Stimulated activated CD8-positive, alpha-beta memory T cell treated with anti-CD3 and anti-CD28 coated beads, Interleukin-15, amount 100 ng/mL, for 24 hours (primary cell): ENCODE data around the gene PHTF1.

ENCODE experiments used
- DNase-seq: peaks from one replicate; pipeline ENCODE4 v3.0.0-alpha.2; 2020; ENCODE audit warnings: low read depth

Gene PHTF1

DNA sequence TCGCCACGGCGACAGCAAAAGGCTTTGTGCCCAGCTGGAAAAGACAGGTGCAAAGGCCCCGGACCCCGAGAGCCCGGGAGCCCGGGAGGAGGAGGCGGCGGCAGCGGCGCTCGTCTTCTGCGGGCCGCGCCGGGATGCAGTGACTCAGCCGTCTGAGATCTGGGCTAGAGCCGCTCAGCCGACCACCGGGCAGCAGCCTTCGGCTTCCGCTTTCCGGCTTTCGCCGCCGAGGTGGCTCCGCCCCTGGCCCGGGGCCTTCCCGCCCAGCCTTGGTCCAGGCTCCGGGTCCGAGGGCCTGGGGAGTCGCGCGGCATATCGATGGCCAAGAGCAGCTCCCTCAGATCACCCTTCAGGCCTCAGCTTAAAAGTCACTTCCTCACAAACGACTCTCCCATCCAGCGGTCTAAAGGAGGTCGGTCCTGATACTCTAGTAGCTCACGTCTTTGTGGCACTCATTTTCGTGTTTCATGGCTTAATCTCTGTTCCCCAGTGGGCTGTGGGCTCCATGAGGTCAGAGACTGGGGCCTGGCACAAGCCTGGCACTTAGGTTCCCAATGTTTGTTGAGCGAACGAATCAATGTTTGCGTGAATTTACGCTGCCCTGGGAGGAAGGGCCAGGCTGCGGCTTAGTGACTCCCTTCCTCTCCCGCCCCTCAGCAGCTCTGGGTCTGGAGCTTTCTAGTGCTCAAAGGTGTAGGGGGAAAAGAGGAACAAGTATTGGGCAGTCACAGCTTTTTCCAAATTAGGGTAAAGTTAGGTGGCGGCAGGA is at the start of gene PHTF1:
Gene PHTF1 (minus strand): TSS at position 154 of the 769 bp plus-strand sequence. CDS start 783 bp downstream, outside the sequence.
- DNase-seq: peak; percentile 28

GRCh38 chr1:113808450-113809195 is 49.3 kb upstream of the PHTF1 start:
- no peak for DNase-seq

DNA sequence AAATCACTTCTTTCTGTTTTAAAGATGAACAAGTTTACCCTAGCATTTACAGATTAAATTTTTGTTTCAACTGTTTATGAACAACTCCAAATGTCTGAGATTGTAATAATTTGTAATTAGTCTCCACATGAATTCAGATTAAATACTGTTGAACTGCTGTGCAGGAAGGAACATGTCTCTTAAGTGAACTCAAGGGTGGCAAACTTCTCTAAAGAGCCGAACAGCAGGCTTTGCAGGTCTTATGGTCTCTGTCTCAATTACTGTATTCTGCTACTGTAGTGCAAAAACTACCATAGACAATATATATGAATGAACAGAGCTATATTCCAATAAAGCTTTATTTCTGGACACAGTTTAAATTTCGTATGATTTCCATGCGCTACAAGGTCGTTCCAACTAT is 46.4 kb upstream of the PHTF1 start:
- no peak for DNase-seq

GRCh38 chr1:113805256-113805531 is 45.9 kb upstream of the PHTF1 start:
- no peak for DNase-seq

DNA sequence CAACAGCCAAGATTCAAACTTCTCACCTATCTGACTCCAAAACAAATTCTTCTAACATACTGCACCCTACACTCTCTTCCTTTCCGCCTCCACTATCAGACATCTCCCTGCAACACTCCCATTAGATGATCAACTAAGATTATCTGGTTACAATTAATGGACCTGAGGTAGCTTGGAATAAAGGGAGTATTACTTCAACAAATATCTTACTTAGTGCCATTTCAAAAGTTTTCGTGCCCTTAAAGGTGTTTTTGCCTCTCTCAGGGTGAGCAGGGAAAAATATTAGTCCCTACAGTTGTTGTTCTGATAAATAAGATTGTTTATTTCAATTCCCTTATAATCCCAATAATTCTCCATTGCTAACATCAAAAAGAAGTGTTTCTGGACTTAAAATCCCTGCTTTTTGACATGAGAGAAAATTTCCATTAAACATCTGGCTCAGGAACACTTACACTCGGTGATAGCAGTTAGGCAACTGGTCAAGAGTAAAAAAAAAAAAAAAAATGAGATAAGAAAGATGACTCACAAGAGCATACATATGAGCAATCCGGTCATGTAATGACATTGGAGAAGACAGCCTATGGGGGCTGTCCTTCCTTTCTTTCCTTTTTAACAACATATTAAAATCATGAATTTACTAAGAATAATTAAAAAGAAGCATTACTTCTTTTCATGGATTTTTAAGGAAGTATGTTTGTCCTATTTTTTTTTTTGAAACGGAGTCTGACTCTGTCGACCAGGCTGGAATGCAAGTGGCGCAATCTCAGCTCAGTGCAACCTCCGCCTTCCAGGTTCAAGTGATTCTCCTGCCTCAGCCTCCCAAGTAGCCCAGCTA is 45.4 kb upstream of the PHTF1 start:
- no peak for DNase-seq

- no peak for DNase-seq
These were observed 43.2 kb upstream of the PHTF1 start for GRCh38 chr1:113802367-113803007.

DNA sequence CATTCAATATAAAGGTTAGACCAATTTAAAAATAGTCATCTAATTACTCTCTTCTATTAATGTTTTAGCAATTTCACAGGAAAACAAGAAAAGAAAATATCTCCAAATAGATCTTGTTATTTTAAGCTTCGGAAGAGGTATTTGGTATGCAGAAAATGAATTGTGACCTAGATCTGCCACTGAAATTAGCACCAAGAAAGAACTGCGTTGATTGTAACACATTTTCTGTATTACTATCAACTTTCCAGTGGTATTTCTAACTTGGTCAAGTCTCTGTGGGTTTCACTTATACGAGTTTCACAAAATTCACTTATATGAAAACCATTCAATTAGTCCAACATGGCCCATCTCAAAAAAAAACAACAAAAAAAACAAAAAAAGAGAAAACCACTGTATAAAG is 41.2 kb upstream of the PHTF1 start:
- DNase-seq: no peak

GRCh38 chr1:113797472-113797871 is 38.2 kb upstream of the PHTF1 start:
- DNase-seq: no peak

DNA sequence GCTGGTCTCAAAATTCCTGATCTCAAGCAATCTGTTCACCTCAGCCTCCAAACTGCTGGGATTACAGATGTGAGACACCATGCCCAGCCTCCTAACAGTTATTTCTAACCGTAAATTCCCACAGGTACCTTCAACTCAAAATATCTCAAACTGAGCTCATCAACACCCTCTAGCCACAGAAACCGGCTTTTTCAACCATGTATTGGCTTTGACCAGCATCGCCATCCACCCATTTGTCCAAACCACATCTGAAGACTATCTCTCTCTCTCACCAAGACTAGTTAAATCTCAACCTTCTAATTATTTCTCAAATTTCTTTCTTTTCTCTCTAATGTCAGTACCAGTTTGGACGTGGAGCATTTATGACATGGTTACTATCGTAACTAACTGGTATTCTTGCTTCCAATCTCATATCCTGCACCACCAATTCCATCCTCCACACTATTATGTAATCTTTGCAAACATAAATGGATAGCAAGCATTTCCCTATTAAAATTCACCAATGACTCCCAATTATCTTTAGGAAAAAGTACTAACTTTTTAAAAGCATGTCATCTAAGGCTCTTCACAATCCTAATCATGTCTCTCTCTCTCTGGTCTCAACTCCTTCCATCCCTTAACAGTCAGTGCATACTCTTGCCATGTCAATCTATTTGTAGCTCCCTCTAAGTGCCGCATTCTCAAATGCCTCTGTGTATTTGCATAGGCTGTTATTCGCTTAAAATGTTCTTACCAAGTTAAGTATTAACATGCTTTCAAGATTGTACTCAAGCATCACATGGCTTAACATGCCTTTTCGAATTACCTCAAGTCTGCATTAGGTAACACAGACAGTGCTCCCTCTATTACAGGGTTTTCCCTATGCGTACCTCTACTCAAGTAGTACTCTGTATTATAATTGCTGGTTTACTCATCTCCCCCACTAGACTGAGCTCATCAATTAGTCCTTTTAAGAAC is 34.9 kb upstream of the PHTF1 start:
- DNase-seq: no peak

DNA sequence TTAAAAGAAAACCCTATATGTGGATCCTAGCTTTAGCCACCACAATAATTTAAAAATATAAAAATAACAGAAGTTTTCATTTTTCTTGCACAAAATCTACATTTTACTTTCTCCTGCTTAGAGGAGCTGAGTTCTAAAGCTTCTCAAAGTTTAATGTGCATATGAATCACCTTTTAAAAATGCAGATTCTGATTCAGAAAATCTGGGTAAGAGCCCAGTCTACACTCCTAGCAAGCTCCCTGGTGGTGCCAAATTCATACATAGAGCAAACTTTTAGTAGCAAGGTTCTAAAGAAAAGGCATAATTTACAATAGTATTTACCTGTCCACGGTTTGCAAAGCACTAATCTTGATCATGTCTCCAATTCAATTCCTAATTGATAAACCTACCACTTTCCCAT is 33.7 kb upstream of the PHTF1 start:
- no peak for DNase-seq

- DNase-seq: no peak
These were observed 33.2 kb upstream of the PHTF1 start for GRCh38 chr1:113792471-113792870.

- DNase-seq: no peak
These were observed 29.5 kb upstream of the PHTF1 start for GRCh38 chr1:113788802-113789201.

GRCh38 chr1:113787663-113788062 is 28.4 kb upstream of the PHTF1 start:
- DNase-seq: no peak

GRCh38 chr1:113786069-113786468 is 26.8 kb upstream of the PHTF1 start:
- no peak for DNase-seq

DNA sequence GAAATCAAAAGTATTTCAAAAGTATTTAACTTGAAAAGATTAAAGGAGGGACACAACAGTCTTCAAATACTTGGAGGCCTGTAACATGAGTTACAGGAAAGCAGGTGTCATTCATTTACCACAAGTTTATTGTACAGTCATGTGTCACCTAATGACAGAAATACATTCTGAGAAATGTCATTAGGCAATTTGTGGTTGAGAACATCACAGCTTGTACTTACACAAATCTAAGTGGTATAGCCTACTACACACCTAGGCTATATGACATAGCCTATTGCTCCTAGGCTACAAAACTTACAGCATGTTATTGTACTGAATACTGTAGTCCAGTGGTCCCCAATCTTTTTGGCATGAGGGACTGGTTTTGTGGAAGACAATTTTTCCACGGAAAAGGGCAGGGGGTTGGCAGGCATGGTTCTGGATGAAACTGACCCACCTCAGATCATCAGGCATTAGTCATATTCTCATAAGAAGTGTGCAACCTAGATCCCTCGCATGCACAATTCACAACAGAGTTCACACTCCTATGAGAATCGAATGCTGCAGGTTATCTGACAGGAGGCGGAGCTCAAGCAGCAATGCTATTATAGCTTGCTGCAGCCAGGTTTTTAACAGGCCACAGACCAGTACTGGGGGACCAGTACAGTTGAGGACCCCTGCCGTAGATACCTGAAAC is 25.0 kb upstream of the PHTF1 start:
- DNase-seq: no peak

DNA sequence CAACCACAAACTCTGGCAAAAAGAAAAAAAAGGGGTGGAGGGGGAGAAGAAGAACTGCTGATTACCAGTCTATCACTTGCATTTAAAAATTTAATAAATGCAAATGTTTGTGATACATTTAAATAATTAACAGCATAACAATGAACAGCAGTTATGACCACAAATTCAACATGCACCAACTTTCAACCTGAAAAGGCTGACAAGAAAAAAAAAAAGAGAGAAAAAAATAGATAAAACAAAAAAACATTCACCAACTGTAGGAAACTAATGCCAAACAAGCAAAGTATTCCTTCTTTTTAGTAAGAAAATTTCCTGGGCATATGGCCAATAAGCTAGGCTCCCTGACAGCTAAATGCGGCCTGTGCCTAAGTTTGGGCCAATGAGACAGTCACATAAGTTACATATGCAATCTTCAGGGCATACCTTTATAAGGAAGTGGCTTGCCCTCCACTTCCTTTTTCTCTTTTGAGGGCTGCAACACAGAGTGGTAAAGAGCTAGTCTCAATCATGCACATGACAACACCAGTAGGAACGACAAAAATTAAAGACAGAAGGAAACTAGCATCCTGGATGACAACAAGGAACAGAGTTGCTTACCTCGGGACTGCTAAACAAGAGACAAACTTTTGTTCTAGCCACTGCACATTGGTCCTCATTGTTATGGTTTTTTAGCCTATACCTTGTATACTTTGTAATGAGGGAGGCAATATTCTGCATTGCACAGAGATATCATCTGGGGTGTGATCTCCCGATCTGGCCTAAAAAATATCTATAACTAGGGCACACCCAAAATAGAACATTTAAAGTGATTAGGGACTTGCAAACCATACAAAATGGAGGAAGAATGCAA is 24.2 kb upstream of the PHTF1 start:
- DNase-seq: no peak

DNA sequence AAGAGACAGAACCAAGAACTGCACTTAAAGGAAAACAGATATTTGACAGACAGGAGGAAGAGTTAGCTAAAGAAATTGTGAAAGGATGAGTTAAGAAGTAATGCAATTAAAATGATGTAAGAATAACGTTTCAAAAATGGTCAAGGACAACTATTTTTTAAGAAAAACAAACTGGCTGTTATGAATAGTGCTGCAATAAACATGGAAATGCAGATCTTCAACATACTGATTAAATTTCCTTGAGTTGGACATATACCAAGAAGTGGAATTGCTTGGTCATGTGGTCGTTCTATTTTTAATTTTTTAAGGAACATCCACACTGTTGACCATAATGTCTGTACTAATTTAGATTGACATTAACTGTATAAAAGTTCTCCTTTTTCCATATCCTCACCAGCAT is 23.1 kb upstream of the PHTF1 start:
- DNase-seq: no peak

DNA sequence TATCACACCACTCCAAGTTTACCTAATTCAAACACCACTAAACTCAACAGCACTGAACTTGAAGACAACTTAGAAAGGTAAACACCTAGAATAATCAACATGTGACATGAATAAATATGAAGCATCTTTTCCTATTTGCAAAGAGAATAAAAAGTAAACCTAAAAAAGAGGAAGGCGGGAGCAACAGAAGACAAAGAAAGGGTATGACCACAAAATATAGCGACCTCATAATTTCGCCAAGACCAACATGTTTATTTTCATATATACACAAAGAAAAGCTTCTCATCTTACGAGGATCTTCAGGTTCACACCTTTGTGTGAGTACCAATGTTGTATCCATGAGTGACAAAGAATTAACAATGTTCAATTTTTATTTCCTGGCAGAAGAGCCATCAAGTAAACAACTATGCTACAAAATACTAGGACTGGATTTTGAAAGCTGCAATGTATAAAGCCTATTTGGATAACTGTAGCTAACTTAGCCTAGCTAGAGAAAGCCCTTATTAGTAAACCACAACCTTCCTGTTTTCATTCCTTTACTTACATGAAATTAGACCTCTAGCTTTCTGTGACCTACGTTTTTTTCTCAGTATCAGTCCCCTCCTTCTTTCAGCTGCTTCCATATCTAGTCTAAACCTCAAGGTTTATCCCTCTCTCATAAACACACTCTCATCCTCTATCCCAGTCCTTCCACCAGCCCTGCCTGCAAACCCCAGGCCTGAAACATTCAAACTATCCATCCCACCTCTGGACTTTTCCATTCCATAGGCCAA is 21.3 kb upstream of the PHTF1 start:
- no peak for DNase-seq

GRCh38 chr1:113779542-113779941 is 20.3 kb upstream of the PHTF1 start:
- no peak for DNase-seq
